ENCODE results near the gene ALDH1A2.

ALDH1A2 gene

GRCh38 chr15:57994221-57995049, 71.1 kb downstream of the ALDH1A2 start:
- DNase-seq (ENCODE audit: low read depth): no peak

GRCh38 chr15:57993409-57994145, 71.9 kb downstream of the ALDH1A2 start:
- no peak for DNase-seq (ENCODE audit: low read depth)

- DNase-seq (ENCODE audit: low read depth): no peak
Measured at GRCh38 chr15:57992761-57993355, 72.7 kb downstream of the ALDH1A2 start.

GRCh38 chr15:57973534-57973933, 92.0 kb downstream of the ALDH1A2 start:
- DNase-seq (ENCODE audit: low read depth): no peak

- no peak for DNase-seq (ENCODE audit: low read depth)
Measured at GRCh38 chr15:57972864-57973263, 92.6 kb downstream of the ALDH1A2 start.

- no peak for DNase-seq (ENCODE audit: low read depth)
Measured at GRCh38 chr15:57969996-57970395, 95.5 kb downstream of the ALDH1A2 start.

- no peak for DNase-seq (ENCODE audit: low read depth)
Measured at GRCh38 chr15:57969355-57969754, 96.2 kb downstream of the ALDH1A2 start.

- DNase-seq (ENCODE audit: low read depth): no peak
Measured at GRCh38 chr15:57962887-57963286, 102.6 kb downstream of the ALDH1A2 start.

- DNase-seq (ENCODE audit: low read depth): no peak
Measured at GRCh38 chr15:57961919-57962318, 103.6 kb downstream of the ALDH1A2 start.

- DNase-seq (ENCODE audit: low read depth): no peak
Measured at GRCh38 chr15:57957113-57957512, 108.4 kb downstream of the ALDH1A2 start.

- DNase-seq (ENCODE audit: low read depth): no peak
Measured at GRCh38 chr15:57953874-57954273, 111.6 kb downstream of the ALDH1A2 start.

GRCh38 chr15:57951328-57951932, 114.1 kb downstream of the ALDH1A2 start:
- no peak for DNase-seq (ENCODE audit: low read depth)

- no peak for DNase-seq (ENCODE audit: low read depth)
Measured at GRCh38 chr15:57950381-57950946, 115.0 kb downstream of the ALDH1A2 start.

- no peak for DNase-seq (ENCODE audit: low read depth)
Measured at GRCh38 chr15:57949374-57949943, 116.1 kb downstream of the ALDH1A2 start.

- DNase-seq (ENCODE audit: low read depth): no peak
Measured at GRCh38 chr15:57948351-57949289, 116.9 kb downstream of the ALDH1A2 start.

GRCh38 chr15:57947781-57948180, 117.7 kb downstream of the ALDH1A2 start:
- peak; percentile 28 for DNase-seq (ENCODE audit: low read depth)

GRCh38 chr15:57947282-57947681, 118.2 kb downstream of the ALDH1A2 start:
- no peak for DNase-seq (ENCODE audit: low read depth)

- DNase-seq (ENCODE audit: low read depth): no peak
Measured at GRCh38 chr15:57946491-57947048, 118.9 kb downstream of the ALDH1A2 start.

GRCh38 chr15:57945616-57946015, 119.9 kb downstream of the ALDH1A2 start:
- DNase-seq (ENCODE audit: low read depth): no peak

- DNase-seq (ENCODE audit: low read depth): no peak
Measured at GRCh38 chr15:57943754-57944420, 121.6 kb downstream of the ALDH1A2 start.

All from stromal cell of bone marrow (primary cell).